CD4-positive, alpha-beta T cell treated with Interleukin-6 for 4 hours (primary cell): ENCODE results near the gene ATP6V1F.
"Not testable (repeated sequence)": the region's sequence is repeated elsewhere in the genome, so short reads cannot be mapped to it uniquely, and the experiment has no call there.

ENCODE experiments used
- DNase-seq: peaks from one replicate; pipeline ENCODE4 v3.0.0-alpha.2; 2020; ENCODE audit warnings: mixed read lengths

Gene ATP6V1F

GRCh38 chr7:128903621-128904361 is 41.1 kb downstream of the ATP6V1F start:
- DNase-seq, result no peak

GRCh38 chr7:128904381-128905197 is 41.9 kb downstream of the ATP6V1F start:
- DNase-seq, result peak; percentile 28

- no peak for DNase-seq
Measured at GRCh38 chr7:128906001-128906765, 43.5 kb downstream of the ATP6V1F start.

GRCh38 chr7:128906766-128907559 is 44.3 kb downstream of the ATP6V1F start:
- no peak for DNase-seq

GRCh38 chr7:128908750-128909624 is 46.3 kb downstream of the ATP6V1F start:
- no peak for DNase-seq

GRCh38 chr7:128909625-128910568 is 47.2 kb downstream of the ATP6V1F start:
- no peak for DNase-seq

- no peak for DNase-seq
Measured at GRCh38 chr7:128910569-128910945, 47.9 kb downstream of the ATP6V1F start, which contains the start of gene KCP. TSS of gene KCP (minus strand) at chr7:128910709. CDS start at chr7:128910676, 33 bp downstream.

GRCh38 chr7:128911423-128912031 is 48.9 kb downstream of the ATP6V1F start:
- DNase-seq, result no peak

GRCh38 chr7:128912281-128912680 is 49.6 kb downstream of the ATP6V1F start:
- no peak for DNase-seq

- not testable (repeated sequence) for DNase-seq
Measured at GRCh38 chr7:128912709-128913495, 50.2 kb downstream of the ATP6V1F start.

- no peak for DNase-seq
Measured at GRCh38 chr7:128913870-128914565, 51.4 kb downstream of the ATP6V1F start.

- DNase-seq, result no peak
Measured at GRCh38 chr7:128914566-128915151, 52.0 kb downstream of the ATP6V1F start.

- DNase-seq, result no peak
Measured at GRCh38 chr7:128915271-128915819, 52.7 kb downstream of the ATP6V1F start.
